Dedifferentiated amniotic fluid mesenchymal stem cell (primary cell): ENCODE measurements around the gene CCDC178.
"Not testable (repeated sequence)": the region's sequence is repeated elsewhere in the genome, so short reads cannot be mapped to it uniquely, and the experiment has no call there.

ENCODE experiments used
- DNase-seq: peaks from one replicate; pipeline ENCODE4 v3.0.0-alpha.2; 2016; ENCODE audit errors: extremely low spot score

CCDC178 gene

GRCh38 chr18:33440060-33441043, at the start of gene CCDC178:
Gene CCDC178, minus strand, starts transcription at chr18:33440721. Its CDS starts 28,633 bp downstream, at chr18:33412088.
- peak; percentile 51 for DNase-seq

GRCh38 chr18:33483908-33484307, 43.4 kb upstream of the CCDC178 start:
- DNase-seq: no peak

- no peak for DNase-seq
Observed at GRCh38 chr18:33472509-33472908, 32.0 kb upstream of the CCDC178 start.

- no peak for DNase-seq
Observed at GRCh38 chr18:33470216-33470615, 29.7 kb upstream of the CCDC178 start.

GRCh38 chr18:33469699-33470098, 29.2 kb upstream of the CCDC178 start:
- no peak for DNase-seq

GRCh38 chr18:33467531-33467930, 27.0 kb upstream of the CCDC178 start:
- no peak for DNase-seq

- no peak for DNase-seq
Observed at GRCh38 chr18:33466822-33467221, 26.3 kb upstream of the CCDC178 start.

GRCh38 chr18:33460681-33461080, 20.2 kb upstream of the CCDC178 start:
- DNase-seq: no peak

GRCh38 chr18:33459612-33460011, 19.1 kb upstream of the CCDC178 start:
- no peak for DNase-seq

- no peak for DNase-seq
Observed at GRCh38 chr18:33446604-33447003, 6.1 kb upstream of the CCDC178 start.

GRCh38 chr18:33444709-33445108, 4.2 kb upstream of the CCDC178 start:
- DNase-seq: no peak

- no peak for DNase-seq
Observed at GRCh38 chr18:33432857-33433256, 7.7 kb downstream of the CCDC178 start.

- no peak for DNase-seq
Observed at GRCh38 chr18:33427549-33427948, 13.0 kb downstream of the CCDC178 start.

- no peak for DNase-seq
Observed at GRCh38 chr18:33424266-33424946, 16.1 kb downstream of the CCDC178 start.

GRCh38 chr18:33421225-33421624, 19.3 kb downstream of the CCDC178 start:
- no peak for DNase-seq

GRCh38 chr18:33404244-33404873, 36.2 kb downstream of the CCDC178 start:
- no peak for DNase-seq

GRCh38 chr18:33398939-33399338, 41.6 kb downstream of the CCDC178 start:
- not testable (repeated sequence) for DNase-seq

GRCh38 chr18:33375829-33376228, 64.7 kb downstream of the CCDC178 start:
- DNase-seq: no peak

- DNase-seq: no peak
Observed at GRCh38 chr18:33372442-33372841, 68.1 kb downstream of the CCDC178 start.

- no peak for DNase-seq
Observed at GRCh38 chr18:33369711-33370449, 70.6 kb downstream of the CCDC178 start.

- DNase-seq: no peak
Observed at GRCh38 chr18:33356735-33357134, 83.8 kb downstream of the CCDC178 start.

GRCh38 chr18:33355756-33356155, 84.8 kb downstream of the CCDC178 start:
- DNase-seq: no peak
